Superior temporal gyrus (tissue), 1 donor: ENCODE measurements around the gene RASGRF2.
"Not testable (repeated sequence)": the region's sequence is repeated elsewhere in the genome, so short reads cannot be mapped to it uniquely, and the experiment has no call there.

ENCODE experiments used
- DNase-seq: peaks from one replicate; pipeline ENCODE4 v3.0.0-alpha.2; 2016; ENCODE audit errors: extremely low spot score

RASGRF2 gene

DNA sequence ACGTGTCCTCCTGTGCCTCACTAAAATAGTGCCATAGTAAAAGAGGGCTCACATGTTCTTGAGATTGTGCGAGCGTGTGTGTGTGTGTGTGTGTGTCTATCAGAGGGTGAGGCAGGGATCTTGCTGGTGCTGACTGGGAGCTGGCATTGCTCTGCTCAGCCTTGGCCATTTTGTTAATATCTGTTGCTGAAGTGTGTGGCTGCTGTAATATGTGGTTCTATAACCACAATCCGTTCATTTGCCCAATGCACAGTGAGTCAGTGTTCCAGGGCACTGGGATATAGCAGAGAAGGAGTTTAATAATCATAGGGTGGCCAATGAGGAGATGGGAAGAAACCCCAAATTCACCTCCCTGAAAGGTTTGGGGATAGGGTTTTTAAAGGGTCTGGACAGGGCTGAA is 61.3 kb downstream of the RASGRF2 start:
- DNase-seq: no peak

DNA sequence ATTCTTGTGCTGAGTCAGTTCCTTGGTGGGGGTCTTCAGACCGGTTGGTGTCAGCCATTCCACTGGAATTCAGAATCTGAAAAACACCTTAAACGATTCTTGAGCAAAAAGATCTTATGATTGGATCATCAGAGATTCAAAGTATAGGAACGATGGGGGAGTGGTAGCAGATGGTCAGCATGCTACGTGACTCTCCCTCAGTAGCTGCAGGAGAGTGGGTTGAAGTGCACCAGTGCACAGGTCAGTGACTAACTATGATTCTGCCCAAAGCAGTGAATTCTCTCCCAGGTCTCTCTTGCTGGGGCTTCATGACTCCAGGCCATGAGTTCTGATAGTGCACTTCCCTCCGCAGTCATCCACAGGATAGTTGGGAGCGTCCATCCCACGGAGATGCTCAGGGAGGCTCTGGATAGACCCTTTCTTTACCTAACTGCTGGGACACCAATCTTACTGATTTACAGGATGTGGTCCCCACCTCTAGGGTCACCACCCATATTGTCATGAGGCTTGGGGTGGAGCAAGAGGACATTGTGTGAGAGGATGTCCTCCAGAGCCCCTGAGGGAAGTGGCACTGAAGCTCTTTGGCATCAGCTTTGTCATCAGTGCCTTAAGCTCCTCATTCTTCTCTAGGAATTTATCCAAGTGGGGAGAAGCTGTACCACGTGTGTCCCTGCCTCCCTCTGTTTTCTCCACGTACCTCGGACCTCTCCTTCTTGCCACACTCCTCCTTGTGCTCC is 62.0 kb downstream of the RASGRF2 start:
- DNase-seq: no peak

DNA sequence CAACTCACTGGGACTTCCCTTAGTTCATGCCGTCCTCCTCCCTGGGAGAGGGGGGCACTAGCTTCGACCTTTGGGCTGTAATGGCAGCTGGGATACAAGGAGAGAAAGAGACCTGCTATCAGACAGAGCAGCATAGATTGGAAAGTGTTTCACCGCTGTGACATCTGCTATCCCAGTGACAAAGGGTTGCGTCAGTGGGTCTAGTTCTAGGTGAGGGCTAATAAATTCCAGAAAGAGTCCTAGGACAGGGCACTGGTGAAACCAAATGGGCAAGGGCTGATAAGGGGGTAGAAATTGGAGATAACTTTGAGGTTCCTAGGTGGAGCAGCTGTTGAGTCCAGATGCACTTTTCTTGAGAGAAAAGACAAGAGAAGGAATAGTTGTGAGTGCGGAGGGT is 62.5 kb downstream of the RASGRF2 start:
- no peak for DNase-seq

DNA sequence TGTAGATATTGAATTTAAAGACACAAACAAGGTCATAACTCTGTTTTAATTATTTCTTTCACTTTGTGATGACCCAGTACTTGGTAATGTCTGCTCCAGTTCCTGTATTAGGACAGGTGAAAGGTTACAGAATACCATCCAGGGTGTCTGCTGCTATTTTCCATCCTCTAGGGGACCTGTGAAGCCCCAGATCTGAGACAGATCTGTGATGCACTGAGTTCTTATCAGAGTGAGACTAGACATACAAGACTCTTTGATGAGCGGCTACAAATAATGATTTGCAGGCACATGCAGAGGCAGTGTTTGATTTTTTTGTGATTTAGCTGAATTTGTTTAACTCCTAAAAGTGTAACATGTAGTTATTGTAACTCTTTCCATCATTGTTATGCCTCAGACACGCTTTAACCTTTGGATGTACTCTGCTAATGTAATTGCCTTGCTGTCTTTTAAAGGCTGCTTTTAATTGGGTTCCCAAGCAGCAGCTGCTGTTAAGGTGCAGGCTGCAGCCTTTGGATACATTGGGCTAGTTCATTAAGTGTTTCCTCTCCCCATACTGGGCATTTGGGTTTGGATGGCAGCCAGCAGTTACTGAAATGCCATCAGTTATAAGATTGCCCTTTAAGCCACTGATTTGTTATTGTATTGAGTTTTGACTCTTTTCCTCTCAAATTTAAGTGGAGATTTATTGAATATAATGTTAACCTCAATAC is 63.3 kb downstream of the RASGRF2 start:
- DNase-seq: no peak

DNA sequence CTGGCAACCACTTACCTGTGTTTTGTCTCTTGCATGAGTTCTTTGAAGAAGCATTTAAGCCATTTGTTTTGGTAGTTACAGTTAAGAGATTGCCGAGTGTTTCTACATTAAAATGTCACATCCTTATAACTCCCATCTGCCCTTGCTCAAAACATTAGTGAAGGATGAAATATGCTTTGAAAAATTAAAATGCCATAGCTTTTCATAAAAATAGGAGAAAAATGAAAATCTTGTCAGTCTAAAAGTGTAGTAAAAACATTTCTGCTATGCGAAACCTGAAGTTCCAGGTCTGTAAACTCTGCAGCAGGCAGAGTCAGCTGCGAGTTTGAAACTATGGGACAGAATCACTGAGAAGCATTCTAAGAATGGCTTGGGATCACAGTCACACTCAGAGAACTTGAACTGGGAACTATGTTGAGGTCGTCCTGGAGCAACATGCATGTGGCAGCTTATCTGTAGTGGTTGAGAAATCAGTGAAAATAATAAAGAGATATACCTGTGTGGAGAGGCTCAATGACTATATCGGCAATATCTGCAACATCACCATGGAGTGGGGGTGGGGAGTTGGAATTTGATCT is 67.4 kb downstream of the RASGRF2 start:
- no peak for DNase-seq

DNA sequence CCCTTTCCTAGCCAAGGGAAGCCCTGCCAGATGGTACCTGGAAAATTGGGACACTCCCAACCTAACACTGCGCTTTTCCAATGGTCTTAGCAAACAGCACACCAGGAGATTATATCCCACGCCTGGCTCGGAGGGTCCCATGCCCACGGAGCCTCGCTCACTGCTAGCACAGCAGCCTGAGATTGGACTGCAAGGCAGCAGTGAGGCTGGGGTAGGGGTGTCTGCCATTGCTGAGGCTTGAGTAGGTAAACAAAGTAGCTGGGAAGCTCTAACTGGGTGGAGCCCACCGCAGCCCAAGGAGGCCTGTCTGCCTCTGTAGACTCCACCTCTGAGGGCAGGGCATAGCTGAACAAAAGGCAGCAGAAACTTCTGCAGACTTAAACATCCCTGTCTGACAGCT is 68.7 kb downstream of the RASGRF2 start:
- DNase-seq: not testable (repeated sequence)

DNA sequence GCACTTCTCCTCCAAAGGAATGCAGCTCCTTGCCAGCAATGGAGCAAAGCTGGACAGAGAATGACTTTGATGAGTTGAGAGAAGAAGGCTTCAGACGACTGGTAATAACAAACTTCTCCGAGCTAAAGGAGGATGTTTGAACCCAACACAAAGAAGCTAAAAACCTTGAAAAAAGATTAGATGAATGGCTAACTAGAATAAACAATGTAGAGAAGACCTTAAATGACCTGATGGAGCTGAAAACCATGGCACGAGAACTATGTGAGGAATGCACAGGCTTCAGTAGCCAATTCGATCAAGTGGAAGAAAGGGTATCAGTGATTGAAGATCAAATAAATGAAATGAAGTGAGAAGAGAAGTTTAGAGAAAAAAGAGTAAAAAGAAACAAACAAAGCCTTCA is 69.6 kb downstream of the RASGRF2 start:
- DNase-seq: not testable (repeated sequence)

DNA sequence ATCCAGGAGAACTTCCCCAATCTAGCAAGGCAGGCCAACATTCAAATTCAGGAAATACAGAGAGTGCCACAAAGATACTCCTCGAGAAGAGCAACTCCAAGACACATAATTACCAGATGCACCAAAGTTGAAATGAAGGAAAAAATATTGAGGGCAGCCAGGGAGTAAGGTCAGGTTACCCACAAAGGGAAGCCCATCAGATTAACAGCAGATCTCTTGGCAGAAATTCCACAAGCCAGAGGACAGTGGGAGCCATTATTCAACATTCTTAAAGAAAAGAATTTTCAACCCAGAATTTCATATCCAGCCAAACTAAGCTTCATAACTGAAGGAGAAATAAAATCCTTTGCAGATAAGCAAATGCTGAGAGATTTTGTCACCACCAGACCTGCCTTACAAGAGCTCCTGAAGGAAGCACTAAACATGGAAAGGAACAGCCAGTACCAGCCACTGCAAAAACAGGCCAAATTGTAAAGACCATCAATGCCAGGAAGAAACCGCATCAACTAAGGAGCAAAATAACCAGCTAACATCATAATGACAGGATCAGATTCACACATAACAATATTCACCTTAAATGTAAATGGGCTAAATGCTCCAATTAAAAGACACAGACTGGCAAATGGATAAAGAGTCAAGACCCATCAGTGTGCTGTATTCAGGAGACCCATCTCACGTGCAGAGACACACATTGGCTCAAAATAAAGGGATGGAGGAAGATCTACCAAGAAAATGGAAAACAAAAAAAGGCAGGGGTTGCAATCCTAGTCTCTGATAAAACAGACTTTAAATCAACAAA is 70.3 kb downstream of the RASGRF2 start:
- DNase-seq: not testable (repeated sequence)

DNA sequence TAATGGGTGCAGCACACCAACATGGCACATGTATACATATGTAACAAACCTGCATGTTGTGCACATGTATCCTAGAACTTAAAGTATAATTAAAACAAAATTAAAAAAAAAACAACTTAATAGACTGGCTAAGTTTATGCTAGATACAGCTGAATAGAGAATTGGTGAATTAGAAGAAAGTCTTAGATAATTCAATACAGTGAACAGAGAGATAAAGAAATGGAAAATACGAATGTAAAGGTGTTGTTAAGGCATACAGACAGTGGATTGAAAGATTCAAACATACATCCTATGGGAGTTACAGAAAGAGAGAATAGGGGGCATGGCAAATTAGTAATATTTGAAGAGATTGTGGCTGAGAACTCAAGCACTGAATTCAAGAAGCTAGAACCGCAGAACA is 75.4 kb downstream of the RASGRF2 start:
- DNase-seq: no peak

DNA sequence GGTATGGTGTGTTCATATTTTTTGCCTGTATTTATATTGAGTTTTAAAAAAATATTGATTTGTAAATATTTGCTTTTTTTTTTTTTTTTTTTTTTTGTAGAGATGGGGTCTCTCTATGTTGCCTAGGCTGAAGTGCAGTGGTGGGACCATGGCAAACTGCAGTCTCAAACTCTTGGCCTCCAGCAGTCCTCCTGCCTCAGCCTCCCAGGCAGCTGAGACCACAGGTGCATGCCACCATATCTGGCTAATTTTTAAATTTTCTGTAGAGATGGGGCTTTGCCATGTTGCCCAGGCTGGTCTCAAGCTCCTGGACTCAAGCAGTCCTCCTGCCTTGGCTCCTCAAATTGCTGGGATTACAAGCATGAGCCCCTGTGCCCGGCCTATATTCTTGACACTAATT is 78.3 kb downstream of the RASGRF2 start:
- no peak for DNase-seq

DNA sequence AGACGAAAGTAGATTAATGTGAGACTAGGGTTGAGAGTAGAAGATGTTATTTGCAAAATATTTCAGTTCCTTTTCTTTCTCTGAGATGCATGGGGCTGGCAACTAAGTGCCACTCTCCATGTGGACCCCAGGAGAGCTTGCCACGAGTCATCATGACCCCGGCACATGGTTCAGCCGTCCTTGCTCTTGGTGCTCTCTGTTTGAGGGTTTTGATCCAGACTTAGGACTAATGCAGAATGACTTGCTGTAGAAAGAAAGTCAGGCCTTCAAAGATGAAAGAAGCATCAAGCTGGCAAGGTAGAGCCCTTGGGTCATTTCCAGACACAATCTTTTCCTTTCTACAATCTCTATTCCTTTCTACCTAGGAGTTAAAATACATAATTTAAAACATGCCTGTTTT is 84.7 kb downstream of the RASGRF2 start:
- DNase-seq: no peak

DNA sequence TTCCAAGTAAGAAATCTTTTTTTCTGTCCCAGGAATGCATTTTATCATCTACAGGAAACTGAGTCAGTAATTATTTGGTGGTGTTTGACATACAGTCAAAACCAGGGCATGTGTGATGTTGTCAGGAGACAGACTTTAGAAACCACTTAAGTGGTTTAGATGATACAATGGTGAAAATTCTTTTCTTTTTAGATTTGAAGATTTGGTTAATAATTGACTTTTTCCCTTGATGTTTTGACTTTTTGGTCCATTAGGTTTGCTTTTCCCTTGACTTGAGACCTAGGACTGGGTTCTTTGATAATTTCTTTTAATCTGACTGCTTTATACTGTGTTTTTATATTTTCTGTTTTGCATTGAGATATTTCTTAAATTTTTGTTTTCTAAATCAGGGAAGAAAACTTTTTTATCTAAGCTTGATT is 85.2 kb downstream of the RASGRF2 start:
- DNase-seq: no peak

DNA sequence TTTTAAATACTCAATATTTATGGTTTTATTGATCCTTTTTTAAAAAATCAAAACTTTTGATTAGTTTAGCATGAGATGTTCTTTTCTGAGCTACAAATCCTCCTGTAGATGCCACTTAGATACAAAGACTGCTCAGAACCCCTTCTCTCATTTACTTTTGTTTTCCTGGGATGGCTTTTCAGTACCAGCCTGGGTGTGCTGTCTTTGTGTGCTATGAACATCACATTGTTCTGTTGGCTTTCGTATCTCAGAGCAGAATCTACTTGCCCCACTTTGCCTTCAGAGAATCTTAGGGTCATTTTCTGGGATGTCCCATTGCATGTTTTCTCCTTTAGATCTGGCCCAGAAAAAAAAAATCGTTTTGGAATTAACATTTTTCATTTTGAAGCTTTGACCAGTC is 85.9 kb downstream of the RASGRF2 start:
- DNase-seq: peak; percentile 71

DNA sequence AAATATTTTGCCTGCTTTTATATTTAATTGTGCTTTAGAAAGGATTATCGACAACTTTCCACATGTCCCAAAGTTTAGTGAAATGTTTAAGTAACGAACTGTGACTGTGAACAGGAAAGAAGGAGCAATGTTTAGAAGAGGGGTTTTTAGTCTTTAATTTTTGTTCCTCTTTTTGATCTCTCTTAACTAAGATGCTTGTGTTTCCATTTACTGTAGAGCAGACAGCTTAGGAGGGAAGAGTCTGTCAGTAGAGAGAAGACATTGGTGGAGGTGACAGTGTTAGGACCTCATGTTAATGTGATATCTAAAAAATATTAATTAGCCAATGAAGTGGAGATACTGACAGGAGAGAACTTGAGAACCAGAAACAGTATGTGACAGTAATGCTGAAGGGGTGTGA is 92.2 kb downstream of the RASGRF2 start:
- DNase-seq: no peak

DNA sequence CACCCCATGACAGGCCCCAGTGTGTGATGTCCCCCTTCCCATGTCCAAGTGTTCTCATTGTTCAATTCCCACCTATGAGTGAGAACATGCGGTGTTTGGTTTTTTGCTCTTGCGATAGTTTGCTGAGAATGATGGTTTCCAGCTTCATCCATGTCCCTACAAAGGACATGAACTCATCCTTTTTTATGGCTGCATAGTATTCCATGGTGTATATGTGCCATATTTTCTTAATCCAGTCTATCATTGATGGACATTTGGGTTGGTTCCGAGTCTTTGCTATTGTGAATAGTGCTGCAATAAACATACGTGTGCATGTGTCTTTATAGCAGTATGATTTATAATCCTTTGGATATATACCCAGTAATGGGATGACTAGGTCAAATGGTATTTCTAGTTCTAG is 93.1 kb downstream of the RASGRF2 start:
- not testable (repeated sequence) for DNase-seq

DNA sequence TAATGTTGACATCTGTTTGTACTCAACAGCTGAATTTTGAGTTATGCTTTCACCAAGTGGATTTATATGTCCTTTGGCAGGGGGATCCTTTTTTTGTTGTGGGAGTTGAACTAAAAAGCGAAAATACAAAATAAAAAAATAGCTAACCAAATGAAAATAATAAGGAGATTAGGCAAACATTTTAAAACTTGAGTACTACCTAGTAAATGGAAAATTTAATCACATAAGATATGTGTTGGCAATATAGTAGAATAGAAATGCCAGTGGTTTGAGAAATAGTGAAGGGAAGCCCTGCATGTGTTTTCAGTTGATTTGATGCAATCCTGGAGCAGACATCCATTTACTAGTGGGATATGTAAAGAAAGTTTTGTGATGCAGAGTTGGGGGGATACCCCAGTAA is 98.0 kb downstream of the RASGRF2 start:
- DNase-seq: no peak

DNA sequence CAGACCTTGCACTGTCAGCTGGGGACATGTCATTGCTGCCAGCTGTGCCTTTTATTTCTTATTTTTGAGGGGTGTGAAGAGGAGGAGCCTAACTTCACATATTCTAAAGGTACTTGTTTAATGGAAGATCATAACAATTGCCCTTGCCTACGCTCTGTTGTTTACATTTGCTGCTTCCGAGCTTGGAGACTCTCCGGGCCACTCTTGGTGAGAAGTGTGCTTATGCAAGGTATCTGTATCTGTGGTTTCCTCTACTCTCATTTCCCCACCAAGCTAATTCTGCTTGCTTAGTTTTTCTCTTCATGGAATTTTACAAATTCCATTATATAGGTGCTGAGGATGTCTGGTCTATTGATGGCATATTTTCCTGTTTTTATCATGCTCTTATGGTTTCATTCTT is 105.3 kb downstream of the RASGRF2 start:
- DNase-seq: no peak

DNA sequence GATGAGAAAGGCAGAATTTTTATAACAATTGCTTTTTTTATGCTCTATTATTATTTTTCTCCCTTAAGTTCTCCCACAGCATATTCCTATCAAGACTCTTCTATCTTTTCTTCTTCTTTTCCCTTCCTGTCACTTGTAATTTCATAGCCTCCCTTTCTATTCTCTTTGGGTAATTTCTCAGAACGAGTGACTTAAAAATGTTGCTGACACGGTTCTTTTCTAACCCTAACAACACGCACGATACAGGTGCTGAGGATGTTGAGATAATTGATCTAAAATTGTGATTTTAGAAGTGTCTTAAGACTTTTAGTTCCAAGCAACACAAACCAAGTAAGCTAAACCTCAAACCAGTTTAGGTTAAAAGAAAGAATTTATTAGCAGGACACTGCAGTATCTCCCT is 105.9 kb downstream of the RASGRF2 start:
- no peak for DNase-seq

DNA sequence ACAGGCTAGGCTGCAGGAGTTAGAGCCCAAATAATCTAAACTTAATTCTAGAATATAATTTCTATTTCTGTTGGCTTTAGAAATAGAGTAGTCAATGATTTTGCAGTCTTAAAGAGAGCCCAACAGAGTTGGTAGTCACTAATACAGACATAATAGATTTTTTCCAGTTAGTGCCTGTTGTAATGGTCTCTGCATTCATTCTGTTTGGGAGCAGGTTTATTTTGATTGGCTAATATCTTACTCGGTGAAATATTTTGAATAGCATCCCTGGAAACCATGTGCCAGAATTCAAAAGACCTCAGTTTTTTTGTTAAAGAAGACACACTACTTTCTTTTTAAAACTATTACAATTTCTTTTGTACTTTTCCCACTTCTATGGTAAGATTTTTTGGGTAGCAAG is 107.2 kb downstream of the RASGRF2 start:
- no peak for DNase-seq

DNA sequence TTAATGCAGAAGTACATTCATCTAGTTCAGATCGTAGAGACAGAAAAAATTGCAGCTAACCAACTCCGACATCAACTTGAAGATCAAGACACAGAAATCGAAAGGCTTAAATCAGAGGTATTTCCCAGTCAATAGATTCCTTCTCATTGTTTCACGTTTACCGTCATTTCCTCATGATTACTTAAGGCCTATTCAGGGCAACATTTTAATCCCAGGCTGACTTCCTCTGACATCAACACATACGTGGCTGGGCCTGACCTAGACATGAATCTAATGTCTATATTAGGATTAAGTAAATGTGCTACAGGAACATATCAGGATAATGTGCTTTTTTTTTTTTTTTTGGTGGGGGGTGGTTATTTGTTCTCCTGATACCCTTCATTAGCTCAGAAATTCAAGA is 107.9 kb downstream of the RASGRF2 start:
- DNase-seq: no peak

DNA sequence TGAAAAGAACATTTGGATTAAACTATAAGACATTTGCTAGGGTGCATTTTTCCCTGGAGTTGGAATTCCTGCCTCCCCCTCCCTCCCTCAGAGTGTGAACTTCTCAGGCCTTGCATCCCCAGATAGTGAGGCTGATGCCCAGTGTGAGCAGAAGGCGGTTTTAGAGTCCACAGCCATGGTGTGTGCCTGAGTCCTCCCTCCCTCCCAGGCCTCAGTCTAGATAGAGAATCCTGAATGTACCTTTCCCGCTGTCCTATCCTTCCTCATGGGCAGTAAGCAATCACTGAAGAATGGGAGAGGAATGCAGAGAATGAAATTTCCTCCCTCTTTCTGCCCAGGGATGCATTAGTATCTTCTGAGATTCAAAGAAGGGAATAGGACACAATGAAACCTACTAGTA is 108.5 kb downstream of the RASGRF2 start:
- DNase-seq: no peak

DNA sequence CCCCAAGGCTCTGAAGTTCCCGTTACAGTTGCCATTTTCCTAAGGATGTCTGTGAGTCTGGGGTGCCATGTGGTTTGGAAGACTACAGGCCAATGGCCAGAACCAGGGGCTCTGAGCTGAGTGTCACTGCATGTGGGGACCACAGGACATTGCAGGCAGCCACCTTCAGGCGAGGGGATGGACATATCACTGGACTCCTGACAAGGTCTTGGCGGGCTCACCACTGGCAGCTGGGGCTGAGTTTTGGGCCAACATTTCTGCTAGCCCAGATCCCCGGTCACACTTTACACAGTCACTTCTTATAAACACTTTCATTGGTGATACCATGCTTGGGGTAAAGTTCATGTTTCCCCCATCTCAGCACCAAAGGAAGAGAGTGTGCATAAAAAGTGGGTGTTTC is 109.8 kb downstream of the RASGRF2 start:
- no peak for DNase-seq
